ENCODE measurements around the gene ESPN.
"Not testable (repeated sequence)": the region's sequence is repeated elsewhere in the genome, so short reads cannot be mapped to it uniquely, and the experiment has no call there.

The ESPN gene

DNA sequence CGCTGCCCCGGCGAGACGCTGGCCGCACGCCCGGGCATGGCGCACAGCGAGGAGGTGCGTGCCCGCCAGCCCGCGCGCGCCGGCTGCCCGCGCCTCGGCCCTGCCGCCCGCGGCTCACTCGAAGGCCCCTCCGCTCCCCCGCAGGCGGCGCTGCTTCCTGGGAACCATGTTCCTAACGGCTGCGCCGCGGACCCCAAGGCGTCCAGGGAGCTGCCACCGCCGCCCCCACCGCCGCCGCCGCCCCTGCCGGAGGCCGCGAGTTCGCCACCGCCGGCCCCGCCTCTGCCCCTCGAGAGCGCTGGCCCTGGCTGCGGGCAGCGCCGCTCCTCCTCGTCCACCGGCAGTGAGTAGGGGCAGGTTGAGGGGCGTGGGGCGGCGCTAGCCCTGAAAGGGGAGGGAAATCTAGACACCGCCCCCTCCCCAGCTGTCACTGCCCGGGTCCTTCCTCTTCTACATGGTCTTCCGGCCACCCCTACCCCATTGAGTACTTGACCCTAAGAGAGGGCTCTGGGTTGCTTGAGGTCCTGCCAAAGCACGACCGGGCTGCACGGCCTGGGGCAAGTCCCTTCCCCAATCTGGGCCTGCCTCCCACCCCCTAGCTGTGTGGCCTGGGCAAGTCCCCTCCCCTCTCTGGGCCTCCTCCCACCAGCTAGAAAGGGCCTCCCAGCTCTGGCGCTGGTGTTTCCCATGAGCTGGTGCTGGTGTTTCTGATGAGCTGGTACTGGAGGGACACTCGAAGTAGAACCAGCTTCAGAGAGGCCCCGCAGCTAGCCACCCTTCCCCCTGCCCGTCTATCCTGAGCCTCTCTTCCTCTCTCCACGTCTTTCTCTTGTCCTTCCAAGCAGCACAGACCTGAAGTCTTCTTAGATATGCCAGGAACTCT lies 24.4 kb downstream of the ESPN start:
- no peak for DNase-seq (ENCODE audit: low read depth)

DNA sequence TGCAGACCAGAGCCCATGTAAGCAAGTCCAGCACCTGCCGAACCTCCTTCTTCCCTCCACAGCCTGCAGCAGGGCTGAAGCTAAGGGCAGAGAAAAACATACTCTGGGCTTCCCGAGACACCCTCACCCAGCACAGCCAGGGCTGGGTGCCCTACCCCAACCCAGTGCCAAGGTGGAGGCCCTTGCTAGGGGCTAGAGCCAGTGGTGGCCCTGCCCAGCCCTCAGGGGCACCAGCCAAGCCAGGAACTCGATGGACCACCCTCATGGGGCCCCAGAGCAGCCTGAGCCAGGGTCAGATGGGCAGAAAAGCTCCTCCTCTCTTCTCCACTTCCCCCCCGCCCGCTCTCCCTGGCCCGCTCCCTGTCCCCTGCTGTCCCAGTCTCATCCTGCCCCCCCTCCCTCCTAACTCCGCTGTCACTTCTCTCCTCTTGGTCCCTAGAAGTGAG lies 25.5 kb downstream of the ESPN start:
- no peak for DNase-seq (ENCODE audit: low read depth)

DNA sequence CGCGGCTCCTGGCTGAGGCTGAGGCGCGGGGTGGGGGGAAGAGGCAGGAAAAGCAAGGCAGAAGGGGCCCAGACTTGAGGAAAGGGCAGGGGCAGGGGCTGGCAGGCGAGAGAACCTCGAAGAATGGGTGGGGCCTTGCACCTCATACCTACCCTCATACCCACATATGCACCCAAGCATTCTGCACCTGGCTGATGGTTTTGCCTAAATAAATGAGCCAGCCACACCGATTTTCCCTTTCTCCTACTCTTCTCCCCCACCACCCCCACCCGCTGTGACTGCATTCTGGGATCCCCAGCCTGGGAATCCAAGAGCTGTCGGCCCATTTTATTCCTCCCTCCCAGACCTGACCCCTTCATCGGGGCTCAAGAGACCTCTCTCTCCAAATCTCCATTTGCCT lies 25.9 kb downstream of the ESPN start:
- DNase-seq (ENCODE audit: low read depth): not testable (repeated sequence)

DNA sequence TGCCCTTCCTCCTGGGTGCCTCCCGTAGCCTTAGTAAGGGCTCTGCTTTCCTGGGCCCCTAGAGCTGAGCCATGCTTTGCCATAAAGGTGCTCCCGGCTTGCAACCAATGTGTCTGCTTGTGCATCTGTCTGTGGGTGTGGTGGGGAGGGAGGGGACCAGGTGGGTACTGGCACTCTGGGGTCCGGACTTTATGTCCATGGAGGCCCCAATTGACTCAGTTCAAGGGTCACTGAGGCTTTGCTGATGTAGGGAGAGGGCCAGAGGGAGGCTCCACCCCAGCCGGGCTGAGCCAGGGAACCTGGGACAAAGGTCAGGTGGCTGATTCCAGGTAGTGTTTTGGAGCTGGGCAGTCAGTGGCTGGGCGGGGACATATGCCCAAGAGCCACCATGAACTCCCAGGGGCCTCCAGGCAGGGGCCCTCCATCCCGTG lies 26.4 kb downstream of the ESPN start:
- DNase-seq (ENCODE audit: low read depth): no peak

DNA sequence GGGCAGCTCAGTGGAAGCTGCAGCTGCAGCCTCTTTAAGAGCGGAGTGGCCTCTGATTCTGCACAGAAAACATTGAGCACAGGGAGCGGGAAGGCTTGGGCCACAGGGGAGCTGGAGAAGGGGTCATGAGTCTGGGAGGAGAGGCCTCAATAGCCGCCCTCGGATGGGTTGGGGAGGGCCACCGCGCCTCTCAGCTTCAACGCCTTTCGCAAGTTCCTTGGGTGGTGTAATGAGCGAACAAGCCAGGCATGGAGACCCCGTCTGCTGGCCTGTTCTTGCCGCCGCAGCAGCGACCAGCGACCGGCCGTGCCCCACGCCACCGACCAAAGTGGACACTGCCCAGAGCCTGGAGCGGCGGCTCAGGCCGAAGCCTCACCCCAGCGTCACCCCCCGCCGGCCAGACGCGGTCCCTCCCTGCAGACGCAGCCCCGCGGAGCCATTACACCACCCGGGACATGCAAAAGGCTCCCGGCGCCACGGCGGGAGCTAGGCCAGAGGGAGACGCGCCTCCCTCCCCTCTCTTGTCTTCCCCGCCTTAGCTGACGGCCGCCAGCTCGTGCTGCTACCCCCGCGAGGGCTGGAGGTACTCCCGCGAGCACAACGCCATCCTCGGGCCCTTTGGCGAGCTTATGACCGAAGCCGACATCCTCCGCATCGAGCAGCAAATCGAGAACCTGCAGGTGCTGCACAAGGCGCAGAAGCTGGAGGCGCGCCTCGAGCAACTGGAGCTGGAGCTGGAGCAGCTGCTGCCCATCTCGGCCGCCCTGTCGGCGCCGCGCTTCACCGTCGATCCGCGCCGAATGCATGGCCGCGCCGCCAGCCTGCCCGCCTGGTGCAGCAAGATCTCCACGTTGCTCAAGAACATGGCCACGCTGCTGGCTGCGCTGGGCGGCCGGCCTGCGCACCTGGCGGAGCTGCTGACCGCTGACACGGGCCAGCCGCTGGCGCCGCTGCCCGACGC lies 29.6 kb downstream of the ESPN start:
- DNase-seq (ENCODE audit: low read depth): not testable (repeated sequence)

DNA sequence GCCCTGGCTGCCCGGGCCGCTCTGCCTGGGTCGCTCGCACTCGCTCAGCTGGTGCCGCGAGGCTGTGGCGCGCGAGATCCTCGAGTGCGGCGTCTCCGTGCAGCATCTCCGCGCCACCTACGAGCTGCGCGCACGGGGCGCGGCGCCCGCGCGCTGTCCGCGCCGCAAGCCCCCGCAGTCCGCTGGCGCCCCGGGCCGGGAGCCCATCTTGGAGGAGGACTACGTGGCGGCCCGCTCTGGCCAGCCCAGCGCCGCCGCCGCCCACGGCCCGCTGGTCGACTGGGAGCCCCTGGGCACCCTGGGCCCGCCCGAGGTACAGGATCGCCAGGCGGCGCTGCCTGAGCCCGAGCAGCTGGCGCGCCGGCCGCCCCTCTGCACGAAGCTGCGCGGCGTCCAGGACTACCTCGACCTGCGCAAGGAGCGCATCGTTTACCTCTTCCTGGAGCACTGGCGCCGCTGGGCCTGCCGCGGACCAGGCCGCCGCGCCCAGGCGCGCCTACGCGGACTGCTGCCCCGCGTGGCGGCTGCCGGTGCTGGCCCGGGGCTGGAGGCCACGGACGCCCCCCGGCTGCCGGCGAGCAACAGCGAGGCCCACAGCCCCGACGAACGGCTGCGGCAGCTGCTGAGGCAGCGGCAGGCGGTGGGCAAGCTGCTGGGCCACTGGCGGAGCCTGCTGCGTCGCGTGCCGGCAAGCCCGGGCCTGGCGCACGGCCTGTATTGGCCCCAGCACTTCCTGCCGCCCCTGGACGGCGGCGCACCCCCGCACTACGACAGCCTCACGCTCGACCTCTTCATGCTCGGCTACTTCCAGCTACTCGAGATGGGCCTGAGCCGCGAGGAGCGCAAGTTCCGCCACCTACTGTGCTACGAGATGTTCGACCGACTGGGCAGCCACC lies 30.5 kb downstream of the ESPN start:
- no peak for DNase-seq (ENCODE audit: low read depth)

DNA sequence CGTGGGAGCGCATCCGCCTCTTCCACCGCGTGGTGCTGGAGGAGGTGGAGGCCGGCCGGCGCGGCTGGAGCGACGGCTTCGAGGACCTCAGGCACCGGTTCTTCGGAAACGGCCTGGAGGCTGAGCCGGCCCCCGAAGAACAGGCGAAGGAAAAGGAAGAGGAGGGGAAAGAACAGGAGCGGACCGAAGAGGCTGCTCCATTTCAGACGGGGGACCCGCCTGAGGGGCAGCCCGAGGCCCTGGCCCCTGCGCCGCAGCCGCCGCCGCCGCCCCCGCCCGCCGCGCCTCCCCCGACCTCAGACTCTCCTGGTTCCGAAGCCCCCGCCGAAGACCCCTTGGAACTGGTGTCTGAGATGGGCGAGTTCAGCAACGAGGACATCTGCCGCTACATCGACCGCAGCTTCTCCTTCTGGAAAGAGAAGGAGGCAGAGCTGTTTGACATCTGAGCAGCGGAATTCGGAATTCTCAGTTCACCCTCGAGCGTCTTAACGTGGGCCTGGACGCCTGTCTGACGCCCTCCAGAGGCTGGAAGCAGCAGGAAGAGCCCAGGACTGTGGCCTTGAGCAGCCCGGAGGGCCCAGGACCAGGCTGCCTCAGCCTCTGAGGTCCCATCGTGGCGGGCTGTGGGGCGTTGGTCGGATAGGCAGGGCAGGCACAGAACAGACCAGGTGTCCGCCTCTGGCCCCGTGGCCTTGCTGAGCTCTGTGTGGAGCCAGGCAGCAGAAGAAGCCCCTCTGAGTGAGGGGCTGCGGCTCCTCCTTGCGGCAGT lies 31.4 kb downstream of the ESPN start:
- not testable (repeated sequence) for DNase-seq (ENCODE audit: low read depth)

DNA sequence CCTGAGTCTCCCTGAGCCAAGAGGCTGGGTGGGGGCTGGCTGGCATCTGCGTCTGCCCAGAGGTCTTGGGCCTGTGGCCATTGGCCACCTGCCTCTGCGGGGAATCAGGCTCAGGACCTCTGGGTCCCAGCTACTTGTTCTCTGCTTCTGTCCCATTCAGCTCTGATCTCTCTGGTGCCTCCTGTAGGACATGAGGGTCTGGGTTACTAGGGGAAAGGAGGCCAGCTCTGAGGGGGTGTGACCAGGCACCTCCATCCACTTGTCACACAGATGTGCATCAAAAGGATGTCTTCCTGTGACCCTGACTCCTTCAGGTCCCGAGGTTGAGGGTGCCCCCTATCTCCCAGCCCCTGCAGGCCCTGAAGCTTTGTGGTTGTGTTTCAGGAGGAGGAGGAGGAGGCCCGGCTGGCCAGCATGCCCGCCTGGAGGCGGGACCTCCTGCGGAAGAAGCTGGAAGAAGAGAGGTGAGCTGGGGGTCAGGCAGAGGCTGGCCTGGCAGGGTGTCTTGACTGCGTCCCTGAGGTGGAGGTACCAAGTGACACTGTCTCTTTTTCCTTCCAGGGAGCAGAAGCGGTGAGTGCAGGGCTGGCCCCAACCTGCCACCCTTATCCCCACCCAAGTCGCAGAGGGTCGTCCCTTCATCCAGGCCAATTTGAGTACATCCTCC lies 32.4 kb downstream of the ESPN start:
- no peak for DNase-seq (ENCODE audit: low read depth)

DNA sequence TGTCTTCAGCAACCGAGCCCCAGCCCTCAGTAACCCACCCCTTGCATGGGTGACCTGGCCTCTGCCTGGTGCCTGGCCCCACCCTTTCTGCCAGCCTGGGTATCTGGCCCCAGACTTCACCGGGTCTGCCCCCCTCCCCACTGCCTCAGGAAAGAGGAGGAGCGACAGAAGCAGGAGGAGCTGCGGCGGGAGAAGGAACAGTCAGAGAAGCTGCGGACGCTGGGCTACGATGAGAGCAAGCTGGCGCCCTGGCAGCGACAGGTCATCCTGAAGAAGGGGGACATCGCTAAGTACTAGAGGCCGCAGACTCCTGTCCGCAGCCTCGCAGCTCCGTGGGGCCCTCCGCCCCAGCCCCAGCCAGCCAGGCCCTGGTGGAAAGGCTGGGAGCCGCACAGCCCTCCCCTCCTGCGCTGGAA lies 35.3 kb downstream of the ESPN start:
- DNase-seq (ENCODE audit: low read depth): no peak

DNA sequence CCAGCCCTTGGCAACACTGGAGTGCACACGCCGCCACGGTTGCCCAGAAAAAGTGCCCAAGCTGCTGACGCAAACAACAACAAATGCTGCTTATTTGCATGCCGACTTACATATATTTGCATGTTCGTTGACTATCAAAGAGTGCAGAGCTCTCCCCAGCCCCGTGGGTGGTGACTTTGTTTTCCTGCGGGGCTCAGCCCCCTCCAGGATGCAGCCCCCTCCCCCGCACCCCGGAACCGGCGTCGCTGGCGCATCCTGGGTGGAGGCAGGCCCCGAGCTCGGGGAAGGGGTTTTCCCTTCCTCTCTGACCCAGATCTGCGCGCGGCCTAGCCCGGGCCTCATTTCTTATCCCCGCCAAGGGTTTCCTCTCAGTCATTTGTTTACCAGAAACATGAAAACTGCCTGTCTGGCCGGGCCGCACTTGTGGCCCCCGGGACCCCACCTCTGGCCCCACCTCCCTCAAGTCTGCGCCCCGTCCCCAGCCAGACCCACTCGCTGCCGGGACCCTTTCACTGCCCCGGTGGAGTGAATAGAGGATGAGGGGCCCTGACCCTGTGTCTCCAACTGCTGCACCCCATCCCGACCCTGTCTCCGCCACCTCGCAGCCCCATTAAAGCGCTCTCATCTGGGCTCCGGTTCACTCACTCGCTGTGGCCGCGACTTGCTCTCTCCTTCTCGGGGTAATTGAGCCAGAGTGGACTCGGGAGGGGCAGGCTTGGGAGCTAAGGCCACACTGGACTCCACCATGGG lies 35.9 kb downstream of the ESPN start:
- DNase-seq (ENCODE audit: low read depth): no peak

DNA sequence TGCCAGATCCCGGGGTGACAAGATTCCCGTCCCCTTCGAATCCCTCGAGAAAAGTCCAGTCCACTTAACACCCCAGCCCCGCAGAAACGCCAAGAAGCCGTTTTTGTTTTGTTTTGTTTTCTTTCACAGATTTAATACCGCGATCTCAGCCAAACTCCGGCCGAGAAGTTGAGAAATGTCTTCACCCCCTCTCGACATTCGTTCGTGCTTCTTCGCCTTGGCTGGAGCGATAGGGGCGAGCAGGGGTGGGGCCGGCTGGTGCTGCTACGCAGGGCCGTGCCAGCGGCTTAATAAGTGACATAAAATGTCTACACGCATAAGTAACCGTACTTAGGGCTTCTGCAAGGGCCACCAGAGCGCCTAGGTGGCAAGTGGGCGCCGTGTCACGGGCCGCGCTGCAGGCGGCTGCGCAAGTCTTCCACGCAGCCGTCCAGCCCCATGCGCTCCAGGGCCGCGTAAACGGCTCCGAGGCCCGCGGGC lies 36.5 kb downstream of the ESPN start:
- no peak for DNase-seq (ENCODE audit: low read depth)

DNA sequence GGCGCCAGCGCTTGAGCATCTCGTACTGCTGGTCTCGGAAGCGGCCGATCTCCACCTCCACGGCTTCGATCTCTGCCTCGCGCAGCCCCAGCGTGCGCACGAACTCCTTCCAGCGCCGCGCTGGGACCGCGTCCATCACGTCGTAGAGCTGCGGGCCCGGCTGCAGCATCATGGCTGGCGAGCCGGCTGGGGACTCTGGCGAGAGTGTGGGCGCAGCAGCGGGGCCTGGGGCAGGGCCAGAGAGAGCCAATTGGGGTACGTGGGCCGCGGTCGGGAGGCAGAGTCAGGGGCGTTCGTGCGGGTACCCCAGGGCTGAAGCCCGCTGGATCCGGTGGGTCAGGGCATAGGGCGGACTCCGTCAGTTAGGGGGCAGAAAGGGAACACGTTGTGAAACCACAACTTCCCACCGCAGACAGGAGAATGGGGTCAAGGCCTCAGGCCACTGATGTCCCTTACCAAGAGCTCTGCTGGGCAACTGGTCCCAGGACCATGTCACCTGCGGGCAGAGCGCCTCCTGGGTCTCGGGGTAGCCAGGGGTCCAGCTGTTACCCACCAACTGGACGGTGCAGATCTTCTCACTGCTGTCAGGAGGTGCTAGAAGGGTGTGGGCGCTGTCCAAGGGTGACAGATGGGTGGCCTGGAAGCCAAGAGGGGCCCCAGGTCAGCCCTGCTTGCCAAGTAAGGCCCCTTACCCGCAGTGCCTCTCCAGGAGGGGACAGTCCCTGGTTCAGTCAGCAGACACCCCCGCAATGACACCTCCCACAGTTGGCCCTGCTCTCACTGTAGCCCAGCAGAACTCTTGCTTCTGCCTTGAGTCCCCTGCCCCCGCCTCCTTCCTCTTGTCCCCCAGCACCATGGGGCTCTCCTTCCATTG lies 37.2 kb downstream of the ESPN start:
- no peak for DNase-seq (ENCODE audit: low read depth)

DNA sequence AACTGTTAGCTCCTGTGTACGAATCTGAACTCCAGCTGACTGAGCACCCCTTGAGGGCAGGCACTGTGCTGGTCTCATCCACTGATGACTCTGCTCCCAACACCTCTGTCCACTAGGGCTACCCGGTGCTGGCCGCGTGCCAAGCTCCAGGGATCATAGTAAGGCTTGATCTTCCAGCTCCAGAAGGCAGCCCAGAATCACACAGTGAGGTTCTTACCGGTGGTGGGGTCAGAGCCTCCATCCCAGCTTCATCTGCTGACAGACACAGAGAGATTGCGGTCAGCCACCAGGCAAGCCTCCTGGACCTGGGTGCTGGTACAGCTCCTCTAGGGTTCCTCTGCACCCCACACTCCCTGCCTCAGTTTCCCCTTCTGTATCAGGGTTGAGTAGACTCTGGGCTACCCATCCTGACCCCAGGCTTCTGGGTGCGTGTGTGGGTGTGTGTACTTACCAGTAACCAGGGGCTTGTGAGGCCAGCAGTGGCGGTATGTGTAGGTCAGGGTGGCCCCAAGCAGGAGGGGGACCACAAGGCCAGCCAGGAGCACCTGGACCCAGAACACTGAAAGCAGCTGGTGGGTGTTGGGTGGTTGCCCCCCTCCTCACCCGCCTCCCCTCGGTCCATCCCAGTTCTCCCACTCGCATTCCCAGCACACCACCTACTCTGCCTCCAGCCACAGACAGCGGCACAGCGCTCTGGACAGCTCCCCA lies 38.0 kb downstream of the ESPN start:
- DNase-seq (ENCODE audit: low read depth): no peak

DNA sequence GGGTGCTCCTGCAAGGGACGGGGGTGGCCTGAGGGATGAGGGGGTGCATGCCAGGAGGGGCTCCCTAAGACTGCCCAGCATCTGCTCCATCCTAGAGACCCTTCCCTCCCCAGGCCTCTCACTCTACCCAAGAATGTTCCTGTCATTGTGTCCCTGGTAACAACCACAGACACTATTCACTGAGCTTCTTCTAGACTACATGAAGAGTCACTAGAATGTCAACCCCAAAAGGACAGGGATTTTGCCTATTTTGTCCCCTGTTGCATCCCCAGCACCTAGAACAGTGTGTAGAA lies 38.5 kb downstream of the ESPN start:
- no peak for DNase-seq (ENCODE audit: low read depth)

DNA sequence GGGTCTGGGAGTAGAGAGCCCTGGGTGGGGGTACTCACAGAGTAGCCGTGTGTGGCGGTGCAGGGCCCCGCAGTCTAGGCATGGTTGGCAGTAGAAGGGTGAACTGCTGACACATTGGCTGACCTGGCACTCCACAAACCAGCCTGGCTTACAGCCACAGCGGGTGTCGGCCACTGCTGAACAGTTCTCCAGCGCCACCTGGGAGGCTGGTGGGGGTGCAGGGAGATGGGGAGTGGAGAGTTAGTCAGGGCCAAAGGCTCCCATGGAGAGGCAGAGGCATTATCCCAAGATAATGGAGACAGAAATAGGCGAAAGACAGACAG lies 39.9 kb downstream of the ESPN start:
- no peak for DNase-seq (ENCODE audit: low read depth)

DNA sequence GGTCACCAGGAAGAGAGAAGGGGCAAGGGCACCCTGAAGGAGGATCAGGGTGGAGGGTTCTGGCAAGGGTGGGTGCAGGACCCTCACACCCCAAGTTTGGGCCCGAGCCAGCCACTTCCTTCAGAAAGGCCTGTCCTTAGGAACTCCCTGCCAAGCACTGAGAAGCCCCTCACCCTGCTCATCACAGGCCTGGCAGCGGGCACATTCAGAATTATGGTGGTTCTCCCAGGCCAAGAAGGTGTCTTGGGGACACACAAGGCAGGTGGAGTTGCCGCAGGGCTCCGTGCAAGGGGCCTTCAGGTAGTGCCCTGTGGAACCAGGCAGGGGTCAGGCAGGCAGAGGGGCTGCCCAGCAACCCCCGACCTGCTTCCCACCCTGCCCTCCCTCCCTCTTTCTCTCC lies 40.3 kb downstream of the ESPN start:
- no peak for DNase-seq (ENCODE audit: low read depth)

DNA sequence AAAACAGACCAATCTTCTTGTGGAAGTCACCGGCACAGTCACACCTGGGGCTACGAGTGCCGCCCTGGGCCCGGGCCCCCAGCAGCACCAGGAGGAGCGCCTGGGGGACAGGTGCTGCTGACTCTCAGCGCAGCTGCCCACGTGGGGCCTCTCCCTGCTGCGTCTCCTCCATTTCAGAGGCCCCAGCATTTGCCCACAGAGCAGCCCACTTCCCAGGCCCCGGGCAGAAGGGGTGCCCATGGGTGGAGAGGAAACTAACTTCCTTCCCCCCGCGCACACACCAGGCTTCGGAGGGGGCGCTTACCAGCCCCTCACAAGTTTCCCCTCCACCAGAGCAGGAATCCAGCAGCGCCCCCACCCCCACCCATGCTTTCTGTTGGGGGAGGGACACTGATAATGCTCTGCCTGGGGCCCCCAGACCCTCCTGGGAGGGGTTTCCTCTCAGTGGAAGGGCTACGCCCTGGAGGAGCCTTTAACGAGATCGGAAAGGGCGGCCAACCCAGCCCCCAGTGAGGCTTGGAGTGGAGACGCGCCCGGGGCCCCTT lies 41.0 kb downstream of the ESPN start:
- DNase-seq (ENCODE audit: low read depth): no peak

DNA sequence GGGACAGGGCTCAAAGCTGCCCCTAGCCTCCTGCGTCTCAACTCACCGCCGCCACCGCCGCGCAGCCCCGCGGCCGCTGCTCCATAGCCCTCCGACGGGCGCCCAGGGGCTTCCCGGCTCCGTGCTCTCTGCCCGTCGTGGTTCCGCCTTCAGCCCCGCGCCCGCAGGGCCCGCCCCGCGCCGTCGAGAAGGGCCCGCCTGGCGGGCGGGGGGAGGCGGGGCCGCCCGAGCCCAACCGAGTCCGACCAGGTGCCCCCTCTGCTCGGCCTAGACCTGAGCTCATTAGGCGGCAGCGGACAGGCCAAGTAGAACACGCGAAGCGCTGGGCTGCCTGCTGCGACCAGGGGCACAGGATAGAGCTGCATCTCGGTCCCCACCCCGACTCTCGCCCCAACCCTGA lies 41.4 kb downstream of the ESPN start, which contains the start of gene TNFRSF25:
Gene TNFRSF25 (minus strand): TSS at position 151 of the 400 bp plus-strand sequence. CDS start 66 bp downstream, at position 85.
- no peak for DNase-seq (ENCODE audit: low read depth)

All from fibroblast of gingiva (primary cell).